H1 (cell line): Measurements from ENCODE around the gene CFL2. TPM values are rescaled to one million over a fixed set of nuclear protein-coding genes. Genes with fewer than 3 reads are reported as not detected.

ENCODE experiments used
- CTCF ChIA-PET: fragments of 300-600 bp; sonication (Branson Sonifier 250); formaldehyde crosslinking; loops from one replicate; lab custom pipeline; 2021; ENCODE audit not compliant: partially characterized antibody; lab: Charles Lee
- POLR2A ChIA-PET: fragments of 300-600 bp; sonication (Branson Sonifier 250); formaldehyde crosslinking; loops from one replicate; lab custom pipeline; 2021; ENCODE audit warnings: inconsistent platforms; ENCODE audit not compliant: partially characterized antibody; lab: Charles Lee
- DNase-seq, 2 experiments: peaks; one replicate each; pipeline versions ENCODE4 v3.0.0 to v3.0.0-alpha.2; 2010 to 2022; ENCODE audit warnings: low spot score in 2 of 2, low read depth in 1 of 2, mixed read lengths in 1 of 2
- FAIRE-seq: peaks from 2 replicates; lab custom pipeline; 2011; peaks lifted over from hg19 to GRCh38; lab: Jason Lieb, UNC
- H2AFZ ChIP-seq: 2 replicates; pipeline ENCODE4 v1.8.1; 2012; ENCODE audit warnings: low read length, inconsistent platforms
- H2AK5ac ChIP-seq: 2 replicates; pipeline ENCODE4 v1.6.1; 2013; ENCODE audit warnings: low read depth, low read length
- H2BK120ac ChIP-seq: replicated peaks from 2 replicates; pipeline ENCODE3; 2013; ENCODE audit warnings: low read depth, low read length, inconsistent platforms
- H2BK12ac ChIP-seq: 2 replicates; pipeline ENCODE4 v1.6.1; 2013; ENCODE audit warnings: low read depth, low read length
- H2BK15ac ChIP-seq: 2 replicates; pipeline ENCODE4 v1.6.1; 2013; ENCODE audit warnings: low read length
- H2BK20ac ChIP-seq: 2 replicates; pipeline ENCODE4 v1.6.1; 2013; ENCODE audit warnings: low read length
- H2BK5ac ChIP-seq: 2 replicates; pipeline ENCODE4 v1.6.1; 2013; ENCODE audit warnings: low read depth, low read length
- H3K14ac ChIP-seq: 2 replicates; pipeline ENCODE4 v1.6.1; 2013; ENCODE audit warnings: inconsistent platforms; ENCODE audit not compliant: insufficient read length
- H3K18ac ChIP-seq: 2 replicates; pipeline ENCODE4 v1.6.1; 2013; ENCODE audit warnings: low read length; ENCODE audit errors: extremely low read depth
- H3K23ac ChIP-seq: 2 replicates; pipeline ENCODE4 v1.6.1; 2013; ENCODE audit warnings: inconsistent platforms; ENCODE audit not compliant: insufficient read length
- H3K23me2 ChIP-seq: 2 replicates; pipeline ENCODE4 v1.6.1; 2013; ENCODE audit warnings: low read depth, low read length
- H3K27ac ChIP-seq: 2 replicates; pipeline ENCODE4 v1.6.1; 2011; ENCODE audit warnings: low read depth, low read length, inconsistent platforms
- H3K27me3 ChIP-seq, 4 experiments: replicated peaks in 1 of 4; 1 replicate in 1 of 4; 2 replicates in 3 of 4; pipeline versions ENCODE4 v1.6.1 to v1.8.1; 2011 to 2013; ENCODE audit warnings: low read length in 3 of 4, mild to moderate bottlenecking in 3 of 4, inconsistent platforms in 2 of 4, mixed read lengths in 2 of 4, moderate library complexity in 1 of 4; ENCODE audit not compliant: control insufficient read depth in 3 of 4, insufficient read depth in 3 of 4; ENCODE audit errors: extremely low read depth in 1 of 4
- H3K36me3 ChIP-seq, 4 experiments: 2 replicates each; pipeline versions ENCODE4 v1.6.1 to v1.8.1; 2011 to 2013; ENCODE audit warnings: mild to moderate bottlenecking in 4 of 4, low read length in 3 of 4, moderate library complexity in 2 of 4, control low read depth in 1 of 4, inconsistent platforms in 1 of 4; ENCODE audit not compliant: insufficient read depth in 4 of 4, control insufficient read depth in 2 of 4
- H3K4ac ChIP-seq: replicated peaks from 2 replicates; pipeline ENCODE3; 2013; ENCODE audit warnings: low read length, low read depth, mixed read lengths, inconsistent platforms; ENCODE audit not compliant: insufficient read length
- H3K4me1 ChIP-seq, 4 experiments: replicated peaks in 1 of 4; 1 replicate in 1 of 4; 2 replicates in 3 of 4; pipeline versions ENCODE4 v1.6.1 to v1.8.1; 2011 to 2013; ENCODE audit warnings: low read length in 3 of 4, inconsistent platforms in 2 of 4, mixed read lengths in 1 of 4; ENCODE audit not compliant: insufficient read depth in 4 of 4, control insufficient read depth in 3 of 4
- H3K4me2 ChIP-seq, 2 experiments: 2 replicates each; pipeline versions ENCODE4 v1.6.1 to v1.8.1; 2011 to 2013; ENCODE audit warnings: low read depth in 2 of 2, low read length in 2 of 2, control low read depth in 1 of 2, inconsistent platforms in 1 of 2, mild to moderate bottlenecking in 1 of 2; ENCODE audit not compliant: insufficient read depth in 1 of 2
- H3K4me3 ChIP-seq, 4 experiments: fragments of 200-600, 300-600 bp in 1 of 4; sonication (generic), shearing (Covaris generic), sonication (Bioruptor Twin) in 1 of 4; 2 replicates each; pipeline versions ENCODE4 v1.5.1 to v1.8.1; 2011 to 2016; ENCODE audit warnings: low read length in 4 of 4, low read depth in 3 of 4, control low read depth in 2 of 4, inconsistent platforms in 2 of 4, mild to moderate bottlenecking in 2 of 4, mixed read lengths in 1 of 4, moderate library complexity in 1 of 4; ENCODE audit not compliant: insufficient read depth in 2 of 4; ENCODE audit errors: extremely low read depth in 1 of 4
- H3K56ac ChIP-seq: replicated peaks from 2 replicates; pipeline ENCODE3; 2013; ENCODE audit warnings: low read depth, mild to moderate bottlenecking, mixed read lengths, low read length, inconsistent platforms; ENCODE audit not compliant: insufficient read length
- H3K79me1 ChIP-seq: 2 replicates; pipeline ENCODE4 v1.6.1; 2013; ENCODE audit warnings: low read depth, low read length, control low read depth
- H3K79me2 ChIP-seq, 2 experiments: 2 replicates each; pipeline versions ENCODE4 v1.6.1 to v1.8.1; 2012 to 2013; ENCODE audit warnings: low read length in 2 of 2, mild to moderate bottlenecking in 2 of 2, inconsistent platforms in 1 of 2; ENCODE audit not compliant: insufficient read depth in 2 of 2, control insufficient read depth in 1 of 2
- H3K9ac ChIP-seq, 4 experiments: replicated peaks in 1 of 4; 1 replicate in 1 of 4; 2 replicates in 3 of 4; pipeline versions ENCODE4 v1.6.1 to v1.8.1; 2011 to 2013; ENCODE audit warnings: low read depth in 3 of 4, low read length in 3 of 4, control low read depth in 2 of 4, mild to moderate bottlenecking in 2 of 4, moderate library complexity in 2 of 4, inconsistent platforms in 1 of 4; ENCODE audit errors: extremely low read depth in 1 of 4
- H3K9me3 ChIP-seq, 2 experiments: 2 replicates each; pipeline versions ENCODE4 v1.6.1 to v1.8.1; 2012 to 2013; ENCODE audit warnings: mild to moderate bottlenecking in 2 of 2, moderate library complexity in 2 of 2, control low read depth in 1 of 2, inconsistent platforms in 1 of 2, low read depth in 1 of 2, low read length in 1 of 2, mixed read lengths in 1 of 2; ENCODE audit not compliant: insufficient read depth in 2 of 2
- H4K20me1 ChIP-seq, 2 experiments: replicated peaks in 1 of 2; 2 replicates each; pipeline versions ENCODE3 to v1.8.1; 2011 to 2013; ENCODE audit warnings: inconsistent platforms in 2 of 2, low read length in 2 of 2, mild to moderate bottlenecking in 1 of 2; ENCODE audit not compliant: insufficient read depth in 2 of 2, control insufficient read depth in 1 of 2
- H4K5ac ChIP-seq: 2 replicates; pipeline ENCODE4 v1.6.1; 2013; ENCODE audit warnings: low read length, low read depth, mixed read lengths, inconsistent platforms; ENCODE audit not compliant: insufficient read length
- H4K8ac ChIP-seq: 2 replicates; pipeline ENCODE4 v1.8.0; 2013; ENCODE audit warnings: mild to moderate bottlenecking, moderate library complexity, low read length, inconsistent platforms; ENCODE audit not compliant: insufficient read depth; ENCODE audit errors: extremely low read depth
- H4K91ac ChIP-seq: replicated peaks from 2 replicates; pipeline ENCODE3; 2013; ENCODE audit warnings: low read length, mixed read lengths, inconsistent platforms; ENCODE audit not compliant: insufficient read length
- CTCF ChIP-seq, 3 experiments: IDR thresholded peaks; 1 replicate in 2 of 3; 2 replicates in 1 of 3; pipeline versions ENCODE4 v1.5.1 to v1.6.1; 2011; ENCODE audit warnings: low read length in 3 of 3, mild to moderate bottlenecking in 3 of 3, inconsistent platforms in 2 of 3, low read depth in 1 of 3, moderate library complexity in 1 of 3; ENCODE audit not compliant: insufficient read depth in 1 of 3; ENCODE audit errors: control extremely low read depth in 1 of 3
- KDM1A ChIP-seq: fragments of 200-600, 300-600 bp; sonication (generic); IDR thresholded peaks from 2 replicates; pipeline ENCODE4 v1.7.1; 2016; ENCODE audit warnings: mild to moderate bottlenecking, low read length, borderline replicate concordance
- NANOG ChIP-seq: IDR thresholded peaks from 2 replicates; pipeline ENCODE4 v1.6.1; 2011; ENCODE audit warnings: low read length, low read depth, mild to moderate bottlenecking, inconsistent platforms; ENCODE audit not compliant: insufficient read depth, poor library complexity, severe bottlenecking
- SP4 ChIP-seq: IDR thresholded peaks from 2 replicates; pipeline ENCODE4 v1.6.1; 2012; ENCODE audit warnings: low read length, inconsistent platforms
- TAF7 ChIP-seq: optimal IDR thresholded peaks from 2 replicates; pipeline ENCODE3; 2011; ENCODE audit warnings: low read depth, mild to moderate bottlenecking, inconsistent platforms, low read length, moderate library complexity, borderline replicate concordance
- TEAD4 ChIP-seq: IDR thresholded peaks from 2 replicates; pipeline ENCODE4 v1.6.1; 2012; ENCODE audit warnings: low read depth, low read length, inconsistent platforms, mixed read lengths
- WGBS, 2 experiments: shearing (Covaris generic) in 1 of 2; methylation state at CpG; one replicate each; pipeline versions ENCODE4 v1.1.6 to v1.1.7; 2013 to 2015; ENCODE audit warnings: low lambda C conversion rate in 2 of 2, mixed read lengths in 2 of 2, inconsistent platforms in 1 of 2, low coverage in 1 of 2, missing lambda C conversion rate in 1 of 2; ENCODE audit not compliant: insufficient replicate concordance in 2 of 2, insufficient coverage in 1 of 2, insufficient read length in 1 of 2; ENCODE audit errors: extremely low coverage in 1 of 2, missing lambda C conversion rate in 1 of 2; 5-methylcytosine and 5-hydroxymethylcytosine counted together
- polyA plus RNA-seq, 7 experiments: library from polyadenylated mRNA; depleted of rRNA in 3 of 7; stranded (reverse) in 5 of 7; unstranded in 2 of 7; fragments of >200 nt in 5 of 7; fragments of 200-250 nt in 2 of 7; gene quantifications; 1 replicate in 5 of 7; 2 replicates in 1 of 7; 4 replicates in 1 of 7; pipeline versions ENCODE4 v1.2.1 to v1.2.3, GENCODE V29; 2011 to 2013; ENCODE audit warnings: missing spikeins in 2 of 7, mixed read lengths in 2 of 7
- total RNA-seq: library from RNA; stranded (reverse); fragmentation: NEBNext Ultra II Directional; extraction: Animal tissue kit (Norgen Biotek cat#: 25700); gene quantifications from 2 replicates; pipeline ENCODE4 v1.2.1, GENCODE V29; 2021

The CFL2 gene
- total and polyA plus RNA-seq, 2 of the 8 experiments (the other 6 are each of a cell fraction or from before 2014, with no cell fraction given), result 9.7 to 20.5 TPM

GRCh38 chr14:34673702-34674101, 40.7 kb downstream of the CFL2 start:
- peaks cover 0 to 6% (median 3%) of the 10 kb centered on the region in 4 experiments; a peak in 4 of 7 replicates for H3K4me1 ChIP-seq
- no peaks in the 10 kb centered on the region for H3K79me1 ChIP-seq
- H3K4me2 ChIP-seq, result no peak overlapping the region
- H3K79me2 ChIP-seq, result no peaks in the 10 kb centered on the region
- ChIA-PET POLR2A (interaction anchor here (1.4 kb wide), 1 partner anchor 40 kb away, joined by 3 read pairs; no protein-coding TSS in a partner anchor), CTCF (interaction anchor here (0.8 to 5.6 kb wide), 14 partner anchors 8 to 300 kb away, joined by 3 to 63 read pairs (median 4); partner anchors contain the start of gene BAZ1A)
- H2BK15ac ChIP-seq, result no peak overlapping the region
- no peak overlapping the region for H4K5ac ChIP-seq
- H4K8ac ChIP-seq, result no peak overlapping the region
- no peak overlapping the region for H3K9ac ChIP-seq
- DNase-seq (no peak), FAIRE-seq (no peak)
- no peak overlapping the region for H3K18ac ChIP-seq
- H3K23me2 ChIP-seq, result no peaks in the 10 kb centered on the region
- WGBS, 2 experiments, result 96% methylated on average over 1 of the region's 1 CpG; no CpG with 5 or more reads in 1 of the 2 experiments
- H2BK120ac ChIP-seq, result no peak overlapping the region
- H3K27me3 ChIP-seq, result no peaks in the 10 kb centered on the region
- no peak overlapping the region for H2BK5ac ChIP-seq
- no peaks in the 10 kb centered on the region for H3K36me3 ChIP-seq
- TF ChIP-seq SP4, result no peak
- TF ChIP-seq TEAD4, result no peak
- TF ChIP-seq NANOG, result no peak
- TF ChIP-seq CTCF (IDR thresholded peaks at IDR 0.05; ENCODE audit: control extremely low read depth in 1 of 3, insufficient read depth in 1 of 3, low read depth in 1 of 3, low read length in 3 of 3), result no peak
- no peak for TF ChIP-seq TAF7
- TF ChIP-seq KDM1A, result peak; percentile 65; the same call in 1 of the 2 replicates
- H3K23ac ChIP-seq, result no peak overlapping the region
- no peak overlapping the region for H2BK12ac ChIP-seq
- H2AK5ac ChIP-seq, result no peak overlapping the region
- no peak overlapping the region for H3K14ac ChIP-seq
- no peak overlapping the region for H3K27ac ChIP-seq
- H3K4ac ChIP-seq, result no peak overlapping the region
- H3K56ac ChIP-seq, result no peak overlapping the region
- no peak overlapping the region for H3K4me3 ChIP-seq
- no peak overlapping the region for H2AFZ ChIP-seq
- no peak overlapping the region for H4K91ac ChIP-seq
- H4K20me1 ChIP-seq, result no peaks in the 10 kb centered on the region
- no peaks in the 10 kb centered on the region for H3K9me3 ChIP-seq
- H2BK20ac ChIP-seq, result no peak overlapping the region
